22Rv1 (cell line): ENCODE measurements around the gene EXOC1.

Source experiments
- H3K27ac ChIP-seq: fragments of 450-650 bp; 2 replicates; pipeline ENCODE4 v1.5.1; 2017
- CTCF ChIP-seq: fragments of 450-650 bp; IDR thresholded peaks from 2 replicates; pipeline ENCODE4 v1.5.1; 2017; ENCODE audit warnings: mild to moderate bottlenecking
- ZFX ChIP-seq: fragments of 450-650 bp; IDR thresholded peaks from 2 replicates; pipeline ENCODE4 v1.6.1; 2017; ENCODE audit warnings: antibody characterized with exemption, borderline replicate concordance

The EXOC1 gene

GRCh38 chr4:55868581-55869090 is 15.2 kb downstream of the EXOC1 start:
- TF ChIP-seq CTCF (no peak), ZFX (no peak)
- no peak overlapping the region for H3K27ac ChIP-seq

GRCh38 chr4:55871299-55871800 is 17.9 kb downstream of the EXOC1 start:
- TF ChIP-seq CTCF = no peak
- no peak for TF ChIP-seq ZFX
- H3K27ac ChIP-seq = no peak overlapping the region

- TF ChIP-seq ZFX (no peak), CTCF (no peak)
- H3K27ac ChIP-seq = no peak overlapping the region
These were observed 21.4 kb downstream of the EXOC1 start for GRCh38 chr4:55874831-55875230.

- H3K27ac ChIP-seq = no peak overlapping the region
- TF ChIP-seq CTCF (no peak), ZFX (no peak)
These were observed 22.9 kb downstream of the EXOC1 start for GRCh38 chr4:55876387-55876786.

- TF ChIP-seq CTCF (no peak), ZFX (no peak)
- no peak overlapping the region for H3K27ac ChIP-seq
These were observed 25.8 kb downstream of the EXOC1 start for GRCh38 chr4:55879224-55879623.

GRCh38 chr4:55880652-55881280 is 27.3 kb downstream of the EXOC1 start:
- no peak for TF ChIP-seq CTCF
- TF ChIP-seq ZFX = no peak
- no peak overlapping the region for H3K27ac ChIP-seq

GRCh38 chr4:55884093-55884850 is 30.8 kb downstream of the EXOC1 start:
- peak overlapping the region; percentile 46 for H3K27ac ChIP-seq

More at GRCh38 chr4:55884093-55884850, 30.8 kb downstream of the EXOC1 start:
- TF ChIP-seq CTCF = no peak
- no peak for TF ChIP-seq ZFX
